Vagina (tissue), 2 donors: ENCODE results near the gene SSMEM1. TPM values are rescaled to one million over a fixed set of nuclear protein-coding genes. Genes with fewer than 3 reads are reported as not detected.
"Not testable (repeated sequence)": the region's sequence is repeated elsewhere in the genome, so short reads cannot be mapped to it uniquely, and the experiment has no call there.

Experiments
- DNase-seq, 2 donors: peaks; one replicate each; pipeline ENCODE4 v3.0.0-alpha.2; 2017; ENCODE audit errors: extremely low spot score in 2 of 2
- H3K27ac ChIP-seq: fragments of 200-600 bp; sonication (generic); one replicate; pipeline ENCODE4 v1.5.1; 2019
- H3K27me3 ChIP-seq: fragments of 200-600 bp; sonication (generic); one replicate; pipeline ENCODE4 v1.5.1; 2019
- H3K36me3 ChIP-seq, 2 donors: fragments of 200-600 bp; sonication (generic); one replicate each; pipeline ENCODE4 v1.5.1; 2017 to 2019
- H3K4me1 ChIP-seq: fragments of 200-600 bp; sonication (generic); one replicate; pipeline ENCODE4 v1.5.1; 2019
- H3K4me3 ChIP-seq, 2 donors: fragments of 200-600 bp; sonication (generic); 1 replicate in 1 of 2; 2 replicates in 1 of 2; pipeline ENCODE4 v1.5.1; 2016 to 2019
- H3K9me3 ChIP-seq: fragments of 200-600 bp; sonication (generic); one replicate; pipeline ENCODE4 v1.5.1; 2019
- POLR2A ChIP-seq, 2 donors: fragments of 450-650 bp; IDR thresholded peaks; one replicate each; pipeline ENCODE4 v1.6.1; 2017; ENCODE audit warnings: antibody characterized with exemption in 2 of 2, mild to moderate bottlenecking in 2 of 2, moderate library complexity in 2 of 2
- POLR2AphosphoS5 ChIP-seq, 2 donors: sonication (generic); formaldehyde crosslinking; IDR thresholded peaks; one replicate each; pipeline ENCODE4 v1.9.0; 2017; ENCODE audit warnings: antibody characterized with exemption in 2 of 2, mild to moderate bottlenecking in 2 of 2, low read depth in 1 of 2; ENCODE audit not compliant: insufficient read depth in 1 of 2
- intact Hi-C: fragments of 100-400 bp; cut with DNase I; formaldehyde crosslinking; loops from one replicate; pipeline ENCODE4 v1.15.1; 2023
- total RNA-seq: library from RNA; depleted of rRNA; stranded (reverse); fragments of >200 nt; gene quantifications from one replicate; pipeline ENCODE4 v1.2.3, GENCODE V29; 2016
- TF ChIP-seq, protein P1 (sequence below), 3 experiments: fragments of 450-650 bp in 2 of 3; fragments of 200-600 bp in 1 of 3; sonication (generic) in 1 of 3; IDR thresholded peaks; one replicate each; pipeline ENCODE4 v1.5.1; 2017 to 2019; ENCODE audit warnings: antibody characterized with exemption in 3 of 3, mild to moderate bottlenecking in 2 of 3, moderate library complexity in 2 of 3

SSMEM1 gene
- total RNA-seq, 1 donor from 2014 or later = not detected

GRCh38 chr7:130226333-130226732 is 18.7 kb downstream of the SSMEM1 start:
- H3K4me1 ChIP-seq = peaks cover 17% of the 10 kb centered on the region
- no peak overlapping the region for H3K27ac ChIP-seq
- H3K27me3 ChIP-seq = no peaks in the 10 kb centered on the region
- H3K9me3 ChIP-seq = no peaks in the 10 kb centered on the region
- no peaks in the 10 kb centered on the region for H3K36me3 ChIP-seq
- H3K4me3 ChIP-seq = no peak overlapping the region
- DNase-seq = no peak
- TF ChIP-seq POLR2A (IDR thresholded peaks at IDR 0.05) = no peak
- no peak for TF ChIP-seq POLR2AphosphoS5 (IDR thresholded peaks at IDR 0.05; ENCODE audit: insufficient read depth in 1 of 2, low read depth in 1 of 2)
- TF ChIP-seq, protein P1, sequence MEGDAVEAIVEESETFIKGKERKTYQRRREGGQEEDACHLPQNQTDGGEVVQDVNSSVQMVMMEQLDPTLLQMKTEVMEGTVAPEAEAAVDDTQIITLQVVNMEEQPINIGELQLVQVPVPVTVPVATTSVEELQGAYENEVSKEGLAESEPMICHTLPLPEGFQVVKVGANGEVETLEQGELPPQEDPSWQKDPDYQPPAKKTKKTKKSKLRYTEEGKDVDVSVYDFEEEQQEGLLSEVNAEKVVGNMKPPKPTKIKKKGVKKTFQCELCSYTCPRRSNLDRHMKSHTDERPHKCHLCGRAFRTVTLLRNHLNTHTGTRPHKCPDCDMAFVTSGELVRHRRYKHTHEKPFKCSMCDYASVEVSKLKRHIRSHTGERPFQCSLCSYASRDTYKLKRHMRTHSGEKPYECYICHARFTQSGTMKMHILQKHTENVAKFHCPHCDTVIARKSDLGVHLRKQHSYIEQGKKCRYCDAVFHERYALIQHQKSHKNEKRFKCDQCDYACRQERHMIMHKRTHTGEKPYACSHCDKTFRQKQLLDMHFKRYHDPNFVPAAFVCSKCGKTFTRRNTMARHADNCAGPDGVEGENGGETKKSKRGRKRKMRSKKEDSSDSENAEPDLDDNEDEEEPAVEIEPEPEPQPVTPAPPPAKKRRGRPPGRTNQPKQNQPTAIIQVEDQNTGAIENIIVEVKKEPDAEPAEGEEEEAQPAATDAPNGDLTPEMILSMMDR (IDR thresholded peaks at IDR 0.05) = no peak
- intact Hi-C loops = no loop called here

- Histone ChIP-seq H3K4me3 (no peak overlapping the region), H3K9me3 (no peaks in the 10 kb centered on the region), H3K27ac (no peak overlapping the region), H3K27me3 (no peaks in the 10 kb centered on the region), H3K4me1 (peaks cover 22% of the 10 kb centered on the region), H3K36me3 (no peaks in the 10 kb centered on the region)
- TF ChIP-seq, protein P1 (IDR thresholded peaks at IDR 0.05) = no peak
- TF ChIP-seq POLR2A (IDR thresholded peaks at IDR 0.05) (no peak), POLR2AphosphoS5 (IDR thresholded peaks at IDR 0.05; ENCODE audit: insufficient read depth in 1 of 2, low read depth in 1 of 2) (no peak)
- intact Hi-C loops = no loop called here
- DNase-seq = no peak
Observed at GRCh38 chr7:130227883-130228575, 20.4 kb downstream of the SSMEM1 start.

DNA sequence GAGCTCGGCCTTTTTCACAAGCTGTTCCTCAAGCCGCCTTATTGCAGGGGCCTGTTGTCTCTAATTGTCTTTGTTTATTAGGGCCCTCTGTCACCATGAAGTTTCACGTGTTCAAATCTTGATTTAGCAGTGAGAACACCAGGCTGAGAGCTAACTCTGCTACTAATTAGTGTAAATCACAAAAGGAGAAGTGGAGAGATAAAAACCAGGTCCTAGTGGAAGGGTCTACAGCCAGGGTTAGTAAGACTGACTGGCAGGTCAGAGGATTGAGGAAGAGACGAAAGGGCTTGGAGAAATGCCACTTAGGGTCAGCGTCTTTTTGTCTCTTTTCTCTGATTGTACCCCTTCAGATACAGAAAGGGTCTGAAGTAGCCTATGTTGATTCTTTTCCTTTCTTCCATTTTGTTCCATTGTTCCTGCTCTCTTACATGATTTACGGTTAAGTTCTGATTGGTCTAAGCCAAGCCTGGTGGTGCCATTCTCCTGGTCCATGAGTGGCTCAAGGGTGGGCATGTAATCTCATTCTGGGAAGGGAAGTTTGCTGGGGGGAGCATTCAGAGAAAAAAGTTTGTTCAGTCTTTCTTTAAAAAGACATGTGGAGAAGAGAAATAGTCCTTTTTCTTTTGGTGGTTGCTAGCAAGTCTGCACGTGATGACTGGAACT is 21.3 kb downstream of the SSMEM1 start:
- H3K36me3 ChIP-seq = no peaks in the 10 kb centered on the region
- DNase-seq = no peak
- no peaks in the 10 kb centered on the region for H3K9me3 ChIP-seq
- no peak overlapping the region for H3K4me3 ChIP-seq
- intact Hi-C loops = no loop called here
- no peak for TF ChIP-seq POLR2AphosphoS5 (IDR thresholded peaks at IDR 0.05; ENCODE audit: insufficient read depth in 1 of 2, low read depth in 1 of 2)
- TF ChIP-seq, protein P1 (IDR thresholded peaks at IDR 0.05) = no peak
- no peak for TF ChIP-seq POLR2A (IDR thresholded peaks at IDR 0.05)
- H3K27me3 ChIP-seq = no peaks in the 10 kb centered on the region
- H3K27ac ChIP-seq = peak overlapping the region; percentile 39
- peaks cover 22% of the 10 kb centered on the region for H3K4me1 ChIP-seq

DNA sequence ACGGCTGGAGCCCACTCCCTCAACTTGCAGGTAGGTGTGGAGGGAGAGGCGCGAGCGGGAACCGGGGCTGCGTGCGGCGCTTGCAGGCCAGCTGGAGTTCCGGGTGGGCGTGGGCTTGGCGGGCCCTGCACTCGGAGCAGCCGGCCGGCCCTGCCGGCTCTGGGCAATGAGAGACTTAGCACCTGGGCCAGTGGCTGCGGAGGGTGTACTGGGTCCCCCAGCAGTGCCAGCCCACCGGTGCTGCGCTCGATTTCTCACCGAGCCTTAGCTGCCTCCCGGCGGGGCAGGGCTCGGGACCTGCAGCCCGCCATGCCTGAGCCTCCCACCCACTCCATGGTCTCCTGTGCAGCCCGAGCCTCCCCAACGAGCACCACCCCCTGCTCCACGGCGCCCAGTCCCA is 22.3 kb downstream of the SSMEM1 start:
- intact Hi-C loops, H3K27ac ChIP-seq, H3K9me3 ChIP-seq, H3K36me3 ChIP-seq, H3K4me3 ChIP-seq, DNase-seq, H3K27me3 ChIP-seq: not testable (repeated sequence)
- H3K4me1 ChIP-seq = peaks cover 22% of the 10 kb centered on the region

GRCh38 chr7:130231792-130232191 is 24.1 kb downstream of the SSMEM1 start:
- H3K4me1 ChIP-seq = peaks cover 22% of the 10 kb centered on the region
- H3K36me3 ChIP-seq = no peaks in the 10 kb centered on the region
- no peaks in the 10 kb centered on the region for H3K9me3 ChIP-seq
- H3K27ac ChIP-seq = no peak overlapping the region
- H3K27me3 ChIP-seq = no peaks in the 10 kb centered on the region
- TF ChIP-seq, protein P1 (IDR thresholded peaks at IDR 0.05) = no peak
- no peak for TF ChIP-seq POLR2AphosphoS5 (IDR thresholded peaks at IDR 0.05; ENCODE audit: insufficient read depth in 1 of 2, low read depth in 1 of 2)
- no peak for TF ChIP-seq POLR2A (IDR thresholded peaks at IDR 0.05)
- no peak for DNase-seq
- no peak overlapping the region for H3K4me3 ChIP-seq
- intact Hi-C loops = no loop called here
